Aorta (tissue), 5 donors: ENCODE results near the gene ARAP1. TPM values are rescaled to one million over a fixed set of nuclear protein-coding genes. Genes with fewer than 3 reads are reported as not detected.

ENCODE experiments used
- ATAC-seq: fragments of 200-7000 bp; cut with Tn5 transposase; one replicate; pipeline ENCODE4 v1.9.1; 2022; ENCODE audit warnings: moderate library complexity; ENCODE audit not compliant: low FRiP score
- DNase-seq, 2 donors: peaks; one replicate each; pipeline ENCODE4 v3.0.0-alpha.2; 2020
- H3K27ac ChIP-seq, 2 donors: one replicate each; pipeline ENCODE4 v1.5.1; 2013; ENCODE audit warnings: low read length in 2 of 2, mild to moderate bottlenecking in 2 of 2, moderate library complexity in 2 of 2, control low read depth in 1 of 2, inconsistent platforms in 1 of 2, low read depth in 1 of 2
- H3K27me3 ChIP-seq, 2 donors: one replicate each; pipeline ENCODE4 v1.6.1; 2013; ENCODE audit warnings: control low read depth in 1 of 2, low read length in 1 of 2, mild to moderate bottlenecking in 1 of 2, moderate library complexity in 1 of 2; ENCODE audit not compliant: insufficient read depth in 2 of 2, control insufficient read depth in 1 of 2
- H3K36me3 ChIP-seq, 2 donors: one replicate each; pipeline ENCODE4 v1.6.1; 2013; ENCODE audit warnings: control low read depth in 1 of 2, low read length in 1 of 2, mild to moderate bottlenecking in 1 of 2; ENCODE audit not compliant: insufficient read depth in 2 of 2, control insufficient read depth in 1 of 2
- H3K4me1 ChIP-seq, 2 donors: one replicate each; pipeline ENCODE4 v1.6.1; 2013; ENCODE audit warnings: low read length in 2 of 2, control low read depth in 1 of 2, mild to moderate bottlenecking in 1 of 2, moderate library complexity in 1 of 2; ENCODE audit not compliant: insufficient read depth in 2 of 2, control insufficient read depth in 1 of 2
- H3K4me3 ChIP-seq, 2 donors: one replicate each; pipeline ENCODE4 v1.5.1; 2013; ENCODE audit warnings: low read length in 2 of 2, control low read depth in 1 of 2, mild to moderate bottlenecking in 1 of 2
- H3K9me3 ChIP-seq: one replicate; pipeline ENCODE4 v1.6.1; 2013; ENCODE audit warnings: mild to moderate bottlenecking, low read length; ENCODE audit not compliant: control insufficient read depth
- WGBS, 2 donors: extraction: QIAGEN DNeasy Blood & Tissue Kit; methylation state at CpG; one replicate each; pipeline ENCODE4 v1.1.7; 2013; 5-methylcytosine and 5-hydroxymethylcytosine counted together
- intact Hi-C, 2 donors: fragments of 100-400 bp; cut with DNase I; formaldehyde crosslinking; loops; one replicate each; pipeline versions ENCODE4 v1.14.2 to v1.15.0; 2022
- polyA plus RNA-seq, 2 donors: library from polyadenylated mRNA; stranded (reverse); fragments of 200-250 nt; gene quantifications; one replicate each; pipeline ENCODE4 v1.2.3, GENCODE V29; 2013
- total RNA-seq, 2 donors: library from RNA; stranded (reverse); fragmentation: NEBNext Ultra II Directional; extraction: Animal tissue kit (Norgen Biotek cat#: 25700); gene quantifications; one replicate each; pipeline ENCODE4 v1.2.1, GENCODE V29; 2021
- donor health status: healthy with polysubstance abuse.
- donor health status: Bipolar disorder and iron deficiency.
- donor health status: DM: no; HTN: no; CAD: no.
- donor health status: DM: no; HTN: no; CAD: no.
- donor health status: DM: yes; HTN: yes; CAD: no.

The ARAP1 gene
- total and polyA plus RNA-seq, 4 donors = 30.8 to 166 (median 66.4) TPM

DNA sequence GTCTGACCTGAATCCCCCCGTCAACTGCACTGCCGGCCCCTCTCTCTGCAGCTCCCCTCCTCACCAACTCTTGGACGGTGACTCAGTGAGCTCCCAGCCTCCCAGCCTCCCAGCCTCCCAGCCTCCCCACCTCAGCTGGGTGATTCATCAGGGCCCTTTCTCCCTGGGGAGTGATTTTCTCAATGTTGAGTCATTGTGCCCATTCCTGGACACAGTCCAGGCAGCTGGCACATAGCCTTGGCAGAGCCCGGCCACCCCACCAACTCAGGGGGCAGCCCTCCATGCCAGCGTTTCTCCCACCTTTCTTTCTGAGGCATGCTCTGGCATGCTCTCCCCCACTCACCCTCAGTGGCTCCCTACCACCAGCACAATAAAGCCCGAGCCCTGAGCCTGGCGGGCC lies 108.7 kb downstream of the ARAP1 start:
- DNase-seq (peak; percentile 72 to 90), ATAC-seq (no peak)
- Histone ChIP-seq H3K27ac (no peak overlapping the region), H3K4me1 (no peaks in the 10 kb centered on the region), H3K27me3 (no peaks in the 10 kb centered on the region), H3K4me3 (no peak overlapping the region), H3K36me3 (no peaks in the 10 kb centered on the region), H3K9me3 (no peaks in the 10 kb centered on the region)
- intact Hi-C loops = loop anchor here (2.0 to 5.0 kb wide), 3 partner anchors 41 to 59 kb away; no protein-coding TSS in a partner anchor
- 45 to 55% methylated on average over 7 of the region's 7 CpGs for WGBS, 2 donors

DNA sequence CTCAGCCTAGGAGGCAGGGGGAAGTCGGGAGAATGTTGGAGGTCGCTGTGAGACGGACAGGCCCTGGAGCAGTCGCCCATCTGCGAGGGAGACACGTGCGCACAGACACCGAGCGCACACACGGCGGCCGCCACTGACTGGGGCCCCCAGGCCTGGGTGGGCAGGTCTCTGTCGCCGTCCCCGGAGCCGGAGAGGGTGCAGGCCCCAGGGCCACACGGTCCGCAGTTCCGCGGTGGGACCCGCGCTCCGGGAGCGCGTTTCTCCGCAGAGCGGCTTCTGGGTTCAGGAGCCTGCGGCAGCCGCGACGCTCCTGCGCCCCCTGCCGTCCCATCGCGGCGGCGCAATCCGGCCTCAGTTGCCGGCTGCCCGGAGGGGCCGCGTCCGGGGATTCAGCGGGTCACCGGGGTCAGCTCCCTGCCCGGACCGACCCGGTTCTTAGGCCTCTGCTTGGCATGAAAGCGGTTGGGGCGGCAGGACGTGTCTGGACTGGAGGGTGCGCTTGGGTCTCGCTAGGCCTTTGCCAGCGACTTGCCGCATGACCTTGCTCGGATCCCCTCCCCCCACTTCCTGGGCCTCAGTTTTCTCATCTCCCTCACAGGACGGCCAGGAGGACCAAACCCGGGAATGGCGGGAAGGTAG lies 109.2 kb downstream of the ARAP1 start:
- Histone ChIP-seq H3K36me3 (no peaks in the 10 kb centered on the region), H3K4me1 (no peaks in the 10 kb centered on the region), H3K27me3 (no peaks in the 10 kb centered on the region), H3K9me3 (no peaks in the 10 kb centered on the region), H3K27ac (no peak overlapping the region), H3K4me3 (peak overlapping the region; percentile 12 to 15)
- 2% methylated on average over 45 to 59 of the region's 59 CpGs for WGBS, 2 donors
- DNase-seq = peak; percentile 71 to 90
- peak; percentile 83 for ATAC-seq
- intact Hi-C loops = loop anchor here (2.0 to 5.0 kb wide), 3 partner anchors 41 to 58 kb away; no protein-coding TSS in a partner anchor

DNA sequence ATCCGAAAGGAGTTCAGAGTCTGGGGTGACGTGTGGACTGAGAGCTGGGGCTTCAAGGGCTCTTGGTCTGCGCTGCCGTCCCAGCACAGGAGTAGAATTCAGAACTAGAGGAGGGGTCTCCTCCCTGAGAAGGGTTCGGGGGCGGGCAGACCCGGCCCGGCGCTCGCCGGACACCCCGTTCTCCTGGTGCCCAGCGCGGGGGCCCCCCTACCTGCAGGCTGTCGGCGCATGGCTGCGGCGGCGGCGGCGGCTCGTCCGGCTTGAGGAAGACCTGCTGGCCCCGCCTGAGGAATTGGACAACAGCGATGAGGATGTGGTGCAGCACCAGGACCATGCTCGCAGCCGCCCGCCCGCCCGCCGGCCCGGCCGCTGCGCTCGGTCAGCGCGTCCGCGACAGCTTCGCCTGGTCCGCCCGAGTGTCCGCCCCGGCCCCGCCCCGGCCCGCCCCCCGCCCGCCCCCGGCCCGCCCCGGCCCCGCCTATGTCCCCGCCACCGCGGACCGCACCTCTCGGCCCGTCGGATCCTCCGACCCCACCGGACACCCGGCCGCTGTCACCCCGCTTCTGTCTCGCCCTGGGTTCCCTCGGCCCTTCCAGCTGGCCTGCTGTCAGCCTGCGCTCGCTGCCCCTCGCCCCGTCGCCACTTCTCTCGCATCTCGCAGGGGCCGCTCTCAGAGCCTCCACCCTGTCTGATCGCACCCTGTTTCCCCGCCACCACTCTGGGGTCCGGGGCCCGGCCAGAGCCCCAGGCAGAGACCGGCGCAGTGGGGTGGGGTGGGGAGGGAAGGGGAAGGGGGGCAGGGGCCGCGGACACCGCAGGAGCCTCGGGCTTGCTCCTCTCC lies 109.9 kb downstream of the ARAP1 start:
- peak; percentile 55 for ATAC-seq
- H3K4me1 ChIP-seq = no peaks in the 10 kb centered on the region
- H3K27ac ChIP-seq = no peak overlapping the region
- no peaks in the 10 kb centered on the region for H3K36me3 ChIP-seq
- H3K27me3 ChIP-seq = no peaks in the 10 kb centered on the region
- 1% methylated on average over 35 to 85 of the region's 85 CpGs for WGBS, 2 donors
- no peaks in the 10 kb centered on the region for H3K9me3 ChIP-seq
- peak overlapping the region; percentile 12 to 15 for H3K4me3 ChIP-seq
- peak; percentile 61 to 81 for DNase-seq
- intact Hi-C loops = loop anchor here (2.0 to 5.0 kb wide), 3 partner anchors 40 to 57 kb away; no protein-coding TSS in a partner anchor

DNA sequence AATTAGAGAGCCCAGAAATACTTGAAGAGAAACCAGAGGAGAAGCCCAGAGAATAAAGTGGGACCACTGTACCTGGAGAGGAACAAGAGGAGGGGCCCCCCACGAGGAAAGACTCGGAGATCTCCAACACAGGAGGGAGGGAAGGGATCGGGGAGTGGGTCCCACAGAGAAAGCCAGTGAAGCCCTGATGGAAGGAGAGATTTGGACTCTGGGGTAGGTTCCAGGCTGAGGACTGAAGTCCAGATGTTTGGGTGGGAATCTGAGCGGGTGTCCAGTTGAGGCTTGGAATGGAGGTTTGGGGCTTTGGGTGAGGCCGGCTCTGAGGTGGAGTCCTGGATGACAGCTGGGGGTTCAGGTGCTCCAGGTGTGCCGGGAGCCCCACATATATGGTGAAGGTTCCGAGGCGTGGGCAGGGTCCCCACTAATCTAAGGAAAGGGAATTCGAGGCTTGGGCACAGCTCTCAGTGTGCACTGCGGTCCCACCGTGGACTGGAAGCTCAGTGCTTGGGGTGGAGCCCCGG lies 110.6 kb downstream of the ARAP1 start:
- ATAC-seq (no peak), DNase-seq (no peak)
- no peaks in the 10 kb centered on the region for H3K4me1 ChIP-seq
- no peak overlapping the region for H3K27ac ChIP-seq
- 38 to 51% methylated on average over 12 of the region's 12 CpGs for WGBS, 2 donors
- no peak overlapping the region for H3K4me3 ChIP-seq
- H3K27me3 ChIP-seq = no peaks in the 10 kb centered on the region
- H3K9me3 ChIP-seq = no peaks in the 10 kb centered on the region
- H3K36me3 ChIP-seq = no peaks in the 10 kb centered on the region
- intact Hi-C loops = loop anchor here (2.0 to 5.0 kb wide), 3 partner anchors 39 to 57 kb away; no protein-coding TSS in a partner anchor

DNA sequence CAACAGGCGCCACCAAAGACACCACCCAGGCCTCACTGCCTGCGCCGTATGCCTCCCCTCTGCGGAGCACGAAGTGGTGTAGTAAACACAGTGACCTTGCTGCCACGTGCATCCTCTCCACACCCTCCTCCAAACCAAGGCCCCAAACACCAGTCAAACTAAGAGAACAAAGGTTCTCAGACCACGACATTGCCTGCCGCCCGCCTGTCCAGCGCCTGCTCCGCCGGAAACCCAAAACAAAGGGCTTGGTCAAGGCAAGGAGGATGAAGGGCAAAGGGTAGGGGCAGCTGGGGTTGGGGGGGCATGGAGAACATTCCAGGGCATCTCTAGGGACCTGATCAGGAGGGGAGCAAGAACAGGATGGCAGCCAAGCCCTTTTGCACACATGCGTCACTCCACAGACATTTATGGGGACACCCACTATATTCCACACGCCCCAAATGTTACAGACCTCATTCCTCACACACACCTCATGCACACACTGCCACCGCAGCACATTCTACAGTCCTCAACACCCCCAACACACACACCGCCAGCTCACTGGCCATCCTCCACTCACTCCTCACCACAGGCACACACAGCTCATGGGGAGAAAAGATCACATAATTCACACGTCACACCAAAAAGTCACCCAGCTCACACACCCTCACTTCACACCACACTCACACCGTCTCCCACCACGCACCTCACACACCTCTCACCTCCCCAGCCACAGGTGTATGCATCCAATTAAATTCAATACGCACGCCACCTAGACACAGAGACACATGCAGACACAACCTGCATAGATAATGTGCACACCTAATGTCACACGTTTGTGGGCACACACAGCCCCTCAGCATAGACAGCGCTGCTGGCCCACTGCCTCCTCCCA lies 112.5 kb downstream of the ARAP1 start:
- Histone ChIP-seq H3K27ac (no peak overlapping the region), H3K4me1 (no peaks in the 10 kb centered on the region), H3K4me3 (no peak overlapping the region), H3K27me3 (no peaks in the 10 kb centered on the region), H3K36me3 (no peaks in the 10 kb centered on the region), H3K9me3 (no peaks in the 10 kb centered on the region)
- intact Hi-C loops = loop anchor here in 1 of 2 donors (5.0 kb wide), 1 partner anchor 37 kb away; no protein-coding TSS in a partner anchor
- 89 to 93% methylated on average over 23 of the region's 23 CpGs for WGBS, 2 donors
- ATAC-seq = no peak
- no peak for DNase-seq

DNA sequence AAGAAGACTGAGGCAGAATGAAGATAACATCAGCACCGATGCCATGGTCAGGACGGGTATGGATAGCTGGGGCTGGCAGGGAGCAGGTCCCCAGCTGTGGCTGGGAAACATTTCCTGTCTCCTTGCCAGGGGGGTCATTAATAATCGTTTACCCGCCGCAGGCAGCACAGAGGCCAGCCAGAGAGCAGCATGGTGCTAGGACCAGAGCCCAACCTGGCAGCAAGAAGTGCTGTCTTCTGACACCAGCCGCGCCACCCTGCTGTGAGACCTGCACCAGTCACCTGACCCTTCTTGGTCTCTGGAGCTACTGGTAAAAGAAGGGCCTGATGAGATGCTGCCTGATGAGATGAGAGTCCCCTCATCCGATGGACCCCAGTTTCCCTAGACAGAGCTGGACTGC lies 114.3 kb downstream of the ARAP1 start:
- 34 to 39% methylated on average over 8 of the region's 8 CpGs for WGBS, 2 donors
- intact Hi-C loops = no loop called here
- H3K4me3 ChIP-seq = no peak overlapping the region
- H3K4me1 ChIP-seq = no peaks in the 10 kb centered on the region
- DNase-seq (no peak), ATAC-seq (no peak)
- H3K9me3 ChIP-seq = no peaks in the 10 kb centered on the region
- H3K27me3 ChIP-seq = no peaks in the 10 kb centered on the region
- no peaks in the 10 kb centered on the region for H3K36me3 ChIP-seq
- H3K27ac ChIP-seq = no peak overlapping the region

DNA sequence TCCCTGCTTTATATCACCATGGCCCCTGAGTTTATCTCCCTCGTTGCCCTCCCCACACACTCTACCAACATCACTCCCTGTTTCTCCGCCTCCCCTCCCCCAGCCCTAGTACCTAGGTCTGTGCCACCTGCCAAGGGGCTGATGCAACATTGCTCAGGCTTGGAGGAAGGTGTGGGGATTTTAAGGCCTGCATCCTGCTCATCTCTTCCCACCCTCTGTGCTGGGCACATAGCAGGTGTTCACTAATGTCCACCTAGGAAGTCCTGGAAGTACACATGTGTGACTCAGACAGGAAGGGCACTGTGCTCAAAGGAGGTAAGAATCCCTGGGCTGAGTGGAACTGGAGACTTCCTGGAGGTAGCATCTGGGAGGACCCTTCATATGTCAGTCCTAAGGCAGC lies 115.0 kb downstream of the ARAP1 start:
- H3K4me3 ChIP-seq = no peak overlapping the region
- DNase-seq = no peak
- no peaks in the 10 kb centered on the region for H3K9me3 ChIP-seq
- intact Hi-C loops = no loop called here
- no peak for ATAC-seq
- 86 to 89% methylated on average over 2 of the region's 2 CpGs for WGBS, 2 donors
- no peaks in the 10 kb centered on the region for H3K4me1 ChIP-seq
- H3K27ac ChIP-seq = no peak overlapping the region
- no peaks in the 10 kb centered on the region for H3K36me3 ChIP-seq
- no peaks in the 10 kb centered on the region for H3K27me3 ChIP-seq

DNA sequence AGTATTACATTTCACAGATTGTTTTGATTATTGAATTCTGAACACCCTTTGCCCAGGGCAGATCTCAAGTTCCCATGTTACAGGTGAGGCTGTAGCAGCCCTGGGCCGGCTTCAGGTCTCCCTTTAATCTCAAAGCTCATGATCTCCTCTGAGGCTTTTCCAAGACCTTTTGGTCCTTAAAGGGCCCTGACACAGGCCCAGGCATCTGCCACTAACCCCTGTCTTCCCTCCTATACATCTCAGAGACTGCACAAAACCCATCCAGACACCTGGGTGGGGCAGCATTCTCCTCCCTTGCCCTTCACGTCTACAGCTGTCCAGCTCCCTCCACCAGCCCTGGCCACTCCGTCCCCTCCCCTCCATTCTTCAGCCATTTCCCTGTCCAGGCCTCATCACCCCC lies 115.8 kb downstream of the ARAP1 start:
- Histone ChIP-seq H3K27ac (no peak overlapping the region), H3K4me3 (no peak overlapping the region), H3K36me3 (no peaks in the 10 kb centered on the region), H3K4me1 (no peaks in the 10 kb centered on the region), H3K9me3 (no peaks in the 10 kb centered on the region), H3K27me3 (no peaks in the 10 kb centered on the region)
- ATAC-seq (no peak), DNase-seq (no peak)
- intact Hi-C loops = no loop called here
- WGBS, 2 donors = 83 to 88% methylated on average over 3 of the region's 3 CpGs
